ENCODE results near the gene FOSL2. TPM values are rescaled to one million over a fixed set of nuclear protein-coding genes. Genes with fewer than 3 reads are reported as not detected.

FOSL2 gene
- 100 to 1,000 TPM; 142 to 197 TPM for total RNA-seq
- long read RNA-seq, full-length matches to known transcripts = 50 of 122 reads
- long read RNA-seq, partial matches to known transcripts = 2 of 122 reads
- long read RNA-seq, other reads (novel, unspliced or antisense) = 70 of 122 reads

DNA sequence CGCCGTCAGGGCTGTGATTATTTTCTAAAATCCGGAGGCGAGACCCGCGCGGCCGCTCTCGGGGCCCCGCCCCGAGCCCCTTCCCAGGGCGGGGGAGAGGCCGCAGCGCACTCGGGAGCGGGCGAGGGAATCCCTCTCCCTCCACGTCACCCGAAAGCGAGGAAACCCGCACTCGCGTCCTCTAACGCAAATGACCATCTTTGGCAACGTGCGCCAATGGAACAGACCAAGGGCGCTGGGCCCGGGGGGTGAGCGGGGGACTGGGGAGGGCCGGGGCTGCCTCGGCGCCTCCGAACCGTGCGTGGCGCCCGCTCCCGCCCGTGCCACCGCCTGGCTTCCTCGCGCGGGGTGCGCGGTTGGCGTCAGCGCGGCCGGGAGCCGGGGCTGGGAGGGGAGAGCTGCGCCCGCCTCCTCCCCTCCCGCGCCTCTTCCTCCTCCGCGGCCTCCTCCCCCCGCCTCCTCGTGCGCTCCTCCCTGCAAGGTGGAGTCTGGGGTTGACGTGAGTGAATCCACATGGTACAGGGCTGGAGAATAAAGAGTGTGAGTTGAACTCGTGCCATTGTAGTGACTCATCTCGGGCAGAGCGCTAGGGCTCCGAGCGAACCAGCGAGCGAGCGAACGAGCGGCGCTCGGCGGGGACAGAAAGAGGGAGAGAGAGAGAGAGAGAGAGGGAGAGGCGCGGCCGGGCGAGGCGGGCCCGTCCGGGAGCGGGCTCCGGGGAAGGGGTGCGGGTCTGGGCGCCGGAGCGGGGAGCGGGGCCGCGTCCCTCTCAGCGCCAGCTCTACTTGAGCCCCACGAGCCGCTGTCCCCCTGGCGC lies at the start of gene FOSL2:
FOSL2 (plus strand) TSS at position 562 of the 817 bp plus-strand sequence. CDS start 863 bp downstream, outside the sequence.
- intact Hi-C loops (cut with DNase I, micrococcal nuclease) = no loop called here
- peak; percentile 59 for ATAC-seq
- peak; percentile 92 to 98 for DNase-seq

DNA sequence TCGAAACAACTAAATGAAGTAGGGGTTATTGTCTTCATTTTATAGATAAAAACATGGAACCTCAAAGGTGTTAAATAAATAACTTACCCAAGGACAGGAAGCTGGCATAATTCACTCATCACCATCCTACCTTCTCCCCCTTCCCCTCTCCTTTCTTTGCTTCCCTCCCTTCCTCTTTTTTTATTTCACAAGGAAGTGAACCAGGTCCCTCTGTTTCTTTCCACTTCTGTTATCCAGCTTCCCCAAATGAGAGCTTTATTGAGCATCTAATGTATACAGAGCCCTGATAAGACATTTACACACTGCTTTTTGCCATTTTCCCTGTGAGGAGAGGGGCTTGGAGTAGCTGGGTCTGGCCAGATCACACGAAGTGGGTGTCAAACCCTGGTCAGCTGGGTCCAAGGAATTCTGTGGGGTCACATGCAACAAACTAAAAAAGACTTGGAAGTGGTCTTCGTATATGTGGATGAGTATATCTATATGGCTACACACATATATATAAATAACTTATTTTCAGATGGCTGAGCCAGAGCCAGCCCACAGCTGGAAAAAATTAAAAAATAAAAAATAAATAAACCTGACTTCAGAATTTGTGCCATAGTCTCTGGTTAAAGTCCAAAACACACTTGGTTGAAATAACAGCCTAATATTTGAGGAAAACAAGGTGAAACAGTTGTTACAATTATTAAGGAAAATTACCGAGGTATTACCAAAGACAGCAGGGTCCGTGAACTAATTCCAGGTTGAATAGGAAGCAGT lies 49.3 kb upstream of the FOSL2 start:
- intact Hi-C loops (cut with DNase I, micrococcal nuclease) = no loop called here
- ATAC-seq (peak; percentile 23), DNase-seq (no peak)

DNA sequence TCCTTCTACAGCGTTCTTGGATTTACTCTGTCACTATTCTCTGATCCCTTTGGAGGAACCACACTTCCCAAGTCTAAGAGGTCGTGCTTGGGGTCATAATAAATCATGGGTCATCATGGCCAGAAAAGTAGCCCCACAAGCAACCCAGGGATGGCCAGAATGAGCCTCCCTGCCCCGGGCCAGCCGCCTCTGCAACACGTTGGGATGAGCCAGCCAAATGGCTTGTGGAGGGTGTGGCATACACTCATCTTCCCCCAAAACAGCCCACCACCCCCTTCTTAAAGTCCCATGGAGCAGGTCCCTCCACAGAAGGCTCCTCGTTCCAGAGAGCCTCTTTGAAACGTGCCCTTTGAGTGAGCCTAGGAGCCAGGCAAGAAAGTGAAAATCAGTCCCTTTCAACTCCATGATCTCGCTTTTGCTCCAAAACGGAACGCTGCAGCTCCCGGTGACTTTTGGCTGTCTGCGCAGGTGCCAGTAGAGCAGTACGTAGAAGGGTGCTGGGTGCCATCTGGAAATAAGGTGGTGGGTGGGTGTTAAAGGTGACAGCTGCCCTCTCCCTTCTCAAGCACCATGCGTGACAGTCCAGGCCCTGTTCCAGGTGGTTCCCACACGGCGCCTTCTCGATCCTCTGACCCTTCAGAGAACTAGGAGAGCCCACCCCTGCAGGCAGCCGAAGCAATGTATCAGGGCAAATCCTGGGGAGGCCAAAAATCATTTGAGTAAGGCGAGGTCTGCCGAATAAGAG lies 48.5 kb upstream of the FOSL2 start:
- intact Hi-C loops (cut with DNase I, micrococcal nuclease) = no loop called here
- no peak for ATAC-seq
- DNase-seq = peak in 1 of 2 donors; percentile 17

DNA sequence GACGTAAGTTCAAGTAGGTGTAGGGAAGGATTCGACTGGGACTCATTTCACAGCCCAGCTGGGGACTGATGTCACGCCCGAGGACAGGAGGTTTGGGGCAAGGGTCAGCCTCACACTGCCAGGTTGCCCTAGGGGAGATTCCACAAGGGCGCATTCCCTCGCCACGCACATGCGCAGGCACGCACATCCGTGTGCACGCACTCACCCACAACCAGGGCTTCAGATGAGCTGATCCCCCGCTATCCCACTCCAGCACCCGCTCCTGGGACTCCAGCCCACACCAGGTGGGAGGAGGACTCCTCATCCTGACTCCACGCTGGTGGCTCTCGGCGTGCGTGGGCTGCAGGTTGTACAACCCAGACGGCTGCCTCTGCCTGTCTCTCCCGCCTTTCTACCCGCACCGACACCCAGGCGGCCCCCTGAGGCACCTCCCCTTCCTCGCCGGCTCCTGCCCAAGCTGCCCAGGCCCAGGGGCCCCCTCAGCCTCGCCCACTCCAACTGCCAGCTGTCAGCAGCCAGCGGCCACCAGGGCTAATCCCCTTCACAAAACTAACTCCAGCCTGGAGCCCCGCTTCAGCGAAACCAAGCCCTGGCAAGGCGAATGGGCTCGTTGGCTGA lies 47.8 kb upstream of the FOSL2 start:
- ATAC-seq (no peak), DNase-seq (peak in 1 of 2 donors; percentile 24)
- intact Hi-C loops (cut with DNase I, micrococcal nuclease) = no loop called here

DNA sequence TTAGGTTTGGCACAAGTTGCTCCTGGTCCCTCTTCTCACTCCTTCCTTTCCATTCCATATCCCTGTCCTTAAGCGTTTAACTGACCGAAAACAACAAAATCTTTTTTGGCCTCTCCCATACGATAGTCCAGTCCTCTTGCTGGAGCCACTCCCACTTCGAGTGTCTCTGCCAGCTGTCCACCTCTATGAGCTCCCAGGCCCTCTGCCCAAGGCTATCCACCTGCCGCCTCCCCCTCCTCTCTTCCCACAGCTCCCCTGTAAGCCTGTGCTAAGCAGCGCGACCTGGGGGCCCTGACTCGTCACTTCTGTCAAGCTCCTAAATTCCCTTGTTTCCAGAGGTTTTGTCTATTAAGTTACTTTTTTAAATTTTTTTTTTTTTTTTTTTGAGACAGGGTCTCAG lies 47.0 kb upstream of the FOSL2 start:
- DNase-seq = peak in 1 of 2 donors; percentile 10
- ATAC-seq = no peak
- intact Hi-C loops (cut with DNase I, micrococcal nuclease) = no loop called here

DNA sequence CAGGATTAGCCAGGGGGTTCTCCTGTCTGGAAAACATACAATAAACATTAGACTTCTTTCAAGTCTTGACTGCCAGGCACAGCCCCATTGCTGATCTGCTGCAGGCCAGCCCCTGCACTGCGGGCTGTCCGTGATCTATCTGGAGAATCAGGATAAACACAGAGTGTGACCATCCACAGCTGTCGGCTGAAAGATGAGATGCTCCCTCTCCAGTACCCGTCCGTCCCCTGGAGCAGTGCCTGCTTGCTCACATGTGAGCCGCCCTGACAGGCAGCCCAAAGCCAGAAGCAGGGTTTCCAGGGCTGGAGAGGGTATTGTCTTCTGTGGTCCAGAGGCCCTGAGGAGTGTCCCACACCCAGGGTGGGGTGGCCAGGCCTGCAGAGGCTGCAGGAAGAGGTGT lies 46.1 kb upstream of the FOSL2 start:
- DNase-seq (peak; percentile 32 to 41), ATAC-seq (no peak)
- intact Hi-C loops (cut with DNase I, micrococcal nuclease) = no loop called here

DNA sequence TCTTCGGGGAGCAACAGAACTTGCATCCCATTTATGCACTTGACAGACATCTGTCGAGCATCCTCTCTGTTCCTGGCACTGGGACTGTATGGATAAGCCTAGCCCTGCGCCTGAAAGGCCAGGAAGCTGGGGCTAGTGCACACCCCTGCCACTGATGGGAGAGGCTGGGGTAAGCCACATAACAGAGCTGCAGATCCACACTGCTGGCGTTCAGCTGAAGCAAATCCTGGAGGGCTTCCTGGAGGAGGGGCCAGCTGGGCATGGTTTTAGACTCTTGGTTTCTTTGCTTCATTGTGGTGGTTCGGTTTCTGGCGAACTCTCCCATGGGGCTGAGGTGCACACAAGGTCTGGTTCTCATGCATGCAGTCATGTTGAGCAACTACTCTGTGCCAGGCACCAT lies 45.5 kb upstream of the FOSL2 start:
- intact Hi-C loops (cut with DNase I, micrococcal nuclease) = no loop called here
- peak in 1 of 2 donors; percentile 12 for DNase-seq
- ATAC-seq = no peak

DNA sequence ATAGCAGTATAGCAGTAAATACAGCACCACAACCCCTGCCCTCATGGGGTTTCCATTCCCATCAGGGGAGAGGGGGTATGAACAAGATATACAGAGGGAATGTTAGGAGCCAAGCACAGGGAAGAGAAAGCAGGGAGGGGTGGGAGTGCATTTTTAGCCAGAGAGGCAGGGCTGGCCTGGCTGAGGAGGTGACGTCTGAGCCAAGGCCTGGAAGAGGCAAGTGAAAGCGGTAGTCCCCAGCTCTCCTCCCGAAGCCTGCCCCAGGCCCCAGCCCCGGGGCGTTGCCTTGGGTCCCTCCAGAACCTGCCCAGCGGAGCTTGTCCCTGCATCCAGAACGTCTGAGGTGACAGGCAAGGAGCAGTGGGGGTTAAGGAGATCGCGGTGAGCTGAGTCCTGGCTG lies 45.1 kb upstream of the FOSL2 start:
- intact Hi-C loops (cut with DNase I, micrococcal nuclease) = no loop called here
- DNase-seq = peak in 1 of 2 donors; percentile 13
- no peak for ATAC-seq

DNA sequence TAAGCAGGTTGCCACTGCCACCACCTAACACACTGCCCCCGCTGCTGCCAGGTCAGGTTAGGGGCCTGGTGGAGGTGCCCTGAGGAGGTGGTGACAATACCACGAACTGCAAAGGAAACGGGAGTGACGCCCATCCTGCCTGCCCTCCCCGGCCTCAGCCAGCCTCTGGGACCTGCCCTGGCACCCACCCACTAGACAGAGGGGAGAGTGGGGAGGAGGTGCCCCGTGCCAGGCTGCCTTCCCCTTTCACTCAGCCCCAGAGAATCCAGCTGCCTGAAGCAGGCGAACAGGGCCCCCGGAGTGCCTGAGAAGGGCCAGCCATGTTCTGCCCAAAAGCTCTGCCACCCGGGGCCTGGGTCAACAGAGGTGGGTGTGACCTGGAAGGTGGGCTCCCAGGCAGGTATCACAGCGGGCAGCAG lies 44.5 kb upstream of the FOSL2 start:
- ATAC-seq (no peak), DNase-seq (peak in 1 of 2 donors; percentile 24)
- intact Hi-C loops (cut with DNase I, micrococcal nuclease) = no loop called here

DNA sequence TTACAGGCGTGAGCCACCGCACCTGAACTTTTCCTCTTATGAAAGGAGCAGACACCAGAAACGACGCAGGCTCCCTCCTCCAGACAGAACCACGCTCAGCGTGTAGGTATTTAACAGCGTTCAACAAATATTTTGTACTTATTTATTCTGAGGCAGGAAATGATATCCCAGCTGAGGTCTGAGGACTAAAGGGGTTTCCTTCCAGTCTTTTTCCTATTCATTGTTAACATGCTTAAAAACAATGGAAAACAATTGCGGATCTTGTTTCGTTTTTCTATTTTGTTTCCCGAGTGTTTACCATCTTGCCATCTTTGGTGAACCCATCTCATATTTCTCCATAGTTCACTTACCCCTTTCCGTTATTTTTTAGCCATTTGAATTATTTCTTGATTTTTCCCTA lies 43.7 kb upstream of the FOSL2 start:
- ATAC-seq (no peak), DNase-seq (no peak)
- intact Hi-C loops (cut with DNase I, micrococcal nuclease) = no loop called here

DNA sequence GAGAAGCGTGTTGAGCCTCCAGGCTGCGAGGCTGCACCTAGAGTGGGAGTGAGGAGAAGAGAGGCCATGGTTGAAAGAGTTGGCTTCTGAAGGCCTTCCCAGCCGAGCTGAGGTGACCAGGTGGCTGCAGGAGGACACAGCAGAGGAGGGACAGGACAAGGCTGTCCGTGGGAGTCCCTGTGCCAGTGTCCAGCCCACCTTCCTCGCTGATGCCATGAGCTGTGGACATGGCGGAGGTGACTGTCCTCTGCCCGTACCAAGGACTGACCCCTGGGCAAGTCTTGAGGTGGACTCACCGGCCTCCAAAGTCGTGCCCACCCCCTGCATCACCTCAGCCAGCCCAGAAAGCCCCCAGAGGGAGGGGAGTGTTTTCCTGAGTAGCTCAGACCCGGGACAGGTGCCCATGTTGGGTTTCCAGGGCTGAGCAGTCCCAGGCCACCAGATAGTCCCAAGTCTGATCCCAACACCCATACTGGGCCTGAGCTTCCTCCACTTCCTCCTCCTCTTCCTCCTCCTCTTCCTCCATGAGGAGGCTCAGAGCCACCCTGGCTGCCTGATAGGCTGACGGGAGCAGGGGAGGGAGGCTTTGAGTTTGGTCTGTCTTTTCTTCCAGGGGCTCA lies 43.0 kb upstream of the FOSL2 start:
- ATAC-seq = no peak
- DNase-seq = peak in 1 of 2 donors; percentile 15
- intact Hi-C loops (cut with DNase I, micrococcal nuclease) = no loop called here

DNA sequence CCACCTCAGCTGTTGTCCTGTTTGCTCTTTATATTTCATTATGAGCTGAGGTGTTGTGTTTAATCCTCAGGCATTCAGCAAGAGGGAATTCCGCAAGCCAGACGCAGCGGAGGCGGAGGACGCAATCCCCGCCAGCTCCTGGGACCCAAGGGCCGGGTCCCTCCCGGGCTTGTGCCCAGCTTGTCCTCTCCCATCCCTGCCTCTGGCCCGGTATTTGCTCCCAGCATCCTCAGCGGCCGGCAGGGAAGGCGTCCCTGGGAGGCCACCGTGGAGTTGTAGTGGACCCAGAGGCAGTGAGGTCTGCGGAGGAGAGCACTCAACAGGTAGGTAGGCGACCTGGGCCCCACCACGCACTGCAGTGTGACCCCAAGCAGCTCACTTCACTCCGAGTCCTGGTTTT lies 42.5 kb upstream of the FOSL2 start:
- no peak for ATAC-seq

DNA sequence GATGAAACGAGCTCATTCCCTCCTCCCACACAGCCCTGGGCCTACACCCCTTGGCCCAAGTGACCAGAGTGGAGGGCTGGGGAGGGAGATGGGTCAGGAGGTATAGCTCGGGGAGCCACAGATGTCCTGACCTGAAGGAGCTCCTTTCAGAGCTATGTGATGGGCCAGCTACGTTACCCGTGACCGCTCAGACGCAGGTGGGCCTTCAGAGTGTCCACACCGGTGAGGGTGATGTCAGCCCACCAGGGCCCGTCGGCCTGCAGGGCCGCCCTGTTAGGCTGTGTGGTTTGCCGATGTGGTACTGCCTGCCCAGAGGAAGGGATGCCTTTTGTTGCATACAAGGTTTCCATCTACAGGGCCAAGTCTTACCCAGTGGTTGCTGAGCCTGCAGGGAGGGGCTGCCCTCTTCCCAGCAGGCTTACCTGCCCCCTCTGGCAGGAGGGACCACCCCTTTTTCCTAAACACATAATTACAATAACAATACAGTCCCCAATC lies 41.8 kb upstream of the FOSL2 start:
- DNase-seq = peak in 1 of 2 donors; percentile 16
- no peak for ATAC-seq
- intact Hi-C loops (cut with DNase I, micrococcal nuclease) = no loop called here

More for the DNA sequence above, 42.5 kb upstream of the FOSL2 start:
- peak in 1 of 2 donors; percentile 3 for DNase-seq
- intact Hi-C loops (cut with DNase I, micrococcal nuclease) = no loop called here

DNA sequence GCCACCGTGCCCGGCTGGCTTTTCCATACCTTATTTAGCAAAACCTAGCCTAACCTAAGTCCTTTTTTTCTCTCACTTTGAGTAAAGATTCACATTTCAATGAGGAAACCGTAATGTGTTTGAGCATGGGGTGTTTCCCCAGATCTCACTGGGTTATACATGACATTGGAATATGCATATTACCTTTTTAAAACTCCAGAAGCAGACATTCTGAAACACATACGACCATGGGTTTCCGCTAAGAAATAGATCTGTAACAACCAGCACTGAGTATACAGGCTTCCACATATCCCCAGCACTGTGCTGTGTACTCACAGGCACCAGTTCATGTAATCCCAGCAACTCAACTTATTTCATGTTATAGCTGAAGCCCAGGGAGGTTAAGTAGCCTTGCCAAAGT lies 41.0 kb upstream of the FOSL2 start:
- DNase-seq (no peak), ATAC-seq (no peak)
- intact Hi-C loops (cut with DNase I, micrococcal nuclease) = no loop called here

DNA sequence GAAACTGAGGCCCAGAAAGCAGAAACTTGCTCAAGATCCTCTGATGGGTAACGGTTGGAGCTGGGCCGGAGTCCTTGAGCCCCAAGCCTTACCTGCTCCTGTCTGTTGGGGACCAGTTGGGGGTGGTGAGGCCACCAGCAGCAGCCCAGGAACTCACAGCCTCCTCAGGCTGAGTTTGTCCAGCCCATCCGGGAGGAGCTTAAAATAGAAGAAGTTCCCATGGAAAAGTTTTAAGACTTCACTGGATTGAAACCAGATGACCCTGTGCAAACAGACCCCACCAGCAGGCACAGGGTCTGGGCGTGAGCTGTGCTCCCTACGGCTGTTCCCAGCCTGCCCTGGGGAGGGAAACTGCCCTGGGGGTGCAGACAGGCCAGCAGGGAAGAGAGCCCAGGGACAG lies 40.6 kb upstream of the FOSL2 start:
- intact Hi-C loops (cut with DNase I, micrococcal nuclease) = no loop called here
- DNase-seq = peak in 1 of 2 donors; percentile 23
- ATAC-seq = no peak

DNA sequence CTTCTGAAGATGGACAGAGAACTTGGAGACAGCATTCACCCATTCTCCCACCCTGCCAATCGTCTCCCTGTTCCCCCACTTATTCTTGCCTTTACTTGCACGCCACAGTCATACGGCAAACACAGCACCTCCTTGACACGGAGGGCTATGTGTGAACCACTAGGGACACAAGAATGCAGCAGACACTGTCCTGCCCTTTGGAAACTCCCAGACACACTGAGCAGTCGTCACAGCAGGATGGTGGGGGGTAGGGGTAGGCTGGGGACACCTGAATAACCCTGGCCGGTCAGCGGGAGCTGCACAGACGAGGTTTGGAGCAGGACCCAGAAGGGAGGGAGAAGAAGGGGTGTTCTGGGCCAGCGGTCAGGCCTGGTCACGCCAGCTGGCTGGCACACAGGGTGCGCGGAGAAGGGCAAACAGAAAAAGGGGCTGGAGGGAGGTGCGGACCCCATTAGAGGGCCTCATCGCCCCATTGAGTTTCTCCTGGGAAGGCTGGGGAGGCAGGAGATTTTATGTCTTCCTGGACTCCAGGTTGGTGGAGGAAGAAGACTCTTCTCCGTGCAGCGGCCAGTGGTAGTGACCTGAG lies 40.0 kb upstream of the FOSL2 start:
- intact Hi-C loops (cut with DNase I, micrococcal nuclease) = no loop called here
- ATAC-seq (no peak), DNase-seq (peak in 1 of 2 donors; percentile 18)

DNA sequence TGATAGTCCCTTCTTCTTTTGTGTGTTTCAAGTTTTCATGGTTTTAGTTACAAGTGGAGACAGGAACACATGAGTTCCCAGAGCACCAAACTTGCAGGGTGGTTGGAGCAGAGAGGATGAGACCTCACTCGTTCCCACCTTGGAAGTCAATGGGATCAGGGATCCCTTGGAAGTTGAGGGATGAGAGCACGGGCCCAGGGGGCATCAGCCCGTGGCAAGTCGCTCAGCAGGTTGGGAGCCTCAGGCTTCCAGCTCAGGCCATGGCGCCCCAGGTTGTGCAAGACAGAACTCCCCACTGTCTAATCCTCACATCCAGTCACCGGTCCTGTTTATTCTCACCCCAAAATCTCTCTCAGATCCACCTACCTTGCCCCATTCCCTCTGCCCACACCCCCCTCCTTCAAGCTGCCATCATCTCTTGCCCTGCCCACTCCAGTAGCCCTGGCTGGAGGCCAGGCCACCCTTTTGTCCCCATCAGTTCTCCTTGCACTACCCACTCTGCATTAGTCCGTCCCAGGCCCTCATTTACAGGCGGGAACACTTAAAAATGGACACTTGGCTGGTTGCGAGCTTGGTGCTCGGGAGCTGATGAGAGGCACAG lies 37.6 kb upstream of the FOSL2 start:
- intact Hi-C loops (cut with DNase I, micrococcal nuclease) = no loop called here
- DNase-seq (no peak), ATAC-seq (no peak)

Measured in left colon (tissue), 2 donors.